ENCODE data around the gene OSBPL5. TPM values are rescaled to one million over a fixed set of nuclear protein-coding genes. Genes with fewer than 3 reads are reported as not detected.

OSBPL5 gene
- total RNA-seq, 1 donor from 2014 or later: 115 TPM

DNA sequence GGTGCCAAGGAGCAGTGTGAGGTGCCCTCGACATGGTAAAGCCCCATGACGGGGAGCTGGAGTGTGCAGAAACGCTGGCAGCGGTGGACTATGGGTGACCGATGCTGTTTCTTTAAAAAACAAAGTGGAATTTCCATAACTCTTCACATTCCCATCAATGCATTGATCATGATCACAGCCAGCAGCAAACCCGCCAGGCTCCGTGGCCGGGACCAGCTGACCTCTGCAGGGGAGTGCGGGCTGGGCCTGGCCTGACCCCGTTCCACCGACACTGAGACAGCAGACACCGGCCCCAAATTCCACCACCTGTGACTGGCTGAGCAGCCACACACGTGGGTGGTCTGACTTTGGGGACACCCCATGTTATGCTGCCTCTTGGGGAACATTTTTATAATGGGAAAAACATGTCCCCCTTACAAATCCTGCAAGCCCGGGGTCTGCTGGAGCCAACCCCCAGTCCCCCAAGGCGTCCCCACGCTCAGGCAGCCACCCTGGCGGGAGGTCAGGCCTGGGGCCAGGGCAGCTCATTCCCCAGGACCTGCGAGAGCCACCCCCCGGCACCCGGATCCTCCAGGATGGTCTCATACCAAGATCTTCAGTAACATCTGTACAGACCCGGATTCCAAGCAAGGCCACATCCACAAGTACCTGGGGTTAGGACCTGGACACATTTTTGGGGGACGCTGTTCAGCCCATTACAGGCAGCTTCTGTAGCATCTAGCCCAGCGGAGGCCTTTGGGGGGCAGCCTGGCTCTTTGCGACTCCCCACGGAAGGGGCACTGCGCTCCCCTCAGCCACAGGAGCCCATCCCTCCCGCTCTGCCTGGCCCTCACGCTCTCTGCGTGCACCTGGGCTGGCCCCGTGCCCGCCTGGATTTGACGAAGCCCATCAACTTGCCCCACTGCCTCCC is 20.6 kb downstream of the OSBPL5 start:
- Mint-ChIP-seq H3K27ac (ENCODE audit: unreplicated experiment) (no peak overlapping the region), H3K36me3 (ENCODE audit: unreplicated experiment) (no peaks in the 10 kb centered on the region), H3K4me1 (ENCODE audit: low read depth, unreplicated experiment) (peaks cover 13% of the 10 kb centered on the region), H3K4me3 (ENCODE audit: unreplicated experiment) (no peak overlapping the region), H3K9me3 (ENCODE audit: unreplicated experiment) (peaks cover 4% of the 10 kb centered on the region), H3K27me3 (ENCODE audit: unreplicated experiment) (peaks cover 3% of the 10 kb centered on the region)
- TF ChIP-seq, protein P1, sequence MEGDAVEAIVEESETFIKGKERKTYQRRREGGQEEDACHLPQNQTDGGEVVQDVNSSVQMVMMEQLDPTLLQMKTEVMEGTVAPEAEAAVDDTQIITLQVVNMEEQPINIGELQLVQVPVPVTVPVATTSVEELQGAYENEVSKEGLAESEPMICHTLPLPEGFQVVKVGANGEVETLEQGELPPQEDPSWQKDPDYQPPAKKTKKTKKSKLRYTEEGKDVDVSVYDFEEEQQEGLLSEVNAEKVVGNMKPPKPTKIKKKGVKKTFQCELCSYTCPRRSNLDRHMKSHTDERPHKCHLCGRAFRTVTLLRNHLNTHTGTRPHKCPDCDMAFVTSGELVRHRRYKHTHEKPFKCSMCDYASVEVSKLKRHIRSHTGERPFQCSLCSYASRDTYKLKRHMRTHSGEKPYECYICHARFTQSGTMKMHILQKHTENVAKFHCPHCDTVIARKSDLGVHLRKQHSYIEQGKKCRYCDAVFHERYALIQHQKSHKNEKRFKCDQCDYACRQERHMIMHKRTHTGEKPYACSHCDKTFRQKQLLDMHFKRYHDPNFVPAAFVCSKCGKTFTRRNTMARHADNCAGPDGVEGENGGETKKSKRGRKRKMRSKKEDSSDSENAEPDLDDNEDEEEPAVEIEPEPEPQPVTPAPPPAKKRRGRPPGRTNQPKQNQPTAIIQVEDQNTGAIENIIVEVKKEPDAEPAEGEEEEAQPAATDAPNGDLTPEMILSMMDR (IDR thresholded peaks at IDR 0.05; ENCODE audit: partially characterized antibody, unreplicated experiment): no peak
- no peak for DNase-seq

DNA sequence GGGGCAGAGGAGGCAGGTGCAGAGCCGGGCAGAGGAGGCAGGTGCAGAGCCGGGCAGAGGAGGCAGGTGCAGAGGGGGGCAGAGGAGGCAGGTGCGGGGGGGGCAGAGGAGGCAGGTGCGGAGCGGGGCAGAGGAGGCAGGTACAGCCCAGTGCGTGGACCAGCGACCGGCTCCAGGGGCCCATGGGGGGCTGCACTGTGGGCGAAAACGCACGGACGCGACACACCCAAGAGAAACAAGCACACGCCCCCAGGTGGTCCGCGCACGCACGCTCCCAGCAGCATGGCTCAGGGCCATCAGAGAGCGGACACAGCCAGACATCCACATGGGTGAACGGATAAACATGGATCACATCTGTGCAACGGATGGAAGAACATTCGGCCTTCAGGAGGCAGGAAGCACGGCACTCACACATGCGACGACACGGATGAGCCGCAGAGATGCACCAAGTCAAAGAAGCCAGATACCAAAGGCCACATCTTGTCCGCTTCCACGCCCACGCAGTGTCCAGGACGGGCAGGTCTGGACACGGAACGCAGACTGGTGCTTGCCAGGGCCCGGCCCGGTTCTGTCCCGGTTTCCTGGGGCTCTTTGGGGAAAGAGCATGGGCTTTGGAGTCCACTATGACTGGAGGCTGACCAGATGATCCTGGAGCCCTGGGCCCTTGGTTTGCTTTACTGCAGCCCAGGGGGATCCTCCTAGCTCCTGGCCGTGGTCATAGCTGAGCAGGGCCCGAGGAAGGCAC is 21.8 kb downstream of the OSBPL5 start:
- Mint-ChIP-seq H3K4me1 (ENCODE audit: low read depth, unreplicated experiment) (peaks cover 12% of the 10 kb centered on the region), H3K27me3 (ENCODE audit: unreplicated experiment) (peaks cover 3% of the 10 kb centered on the region)

DNA sequence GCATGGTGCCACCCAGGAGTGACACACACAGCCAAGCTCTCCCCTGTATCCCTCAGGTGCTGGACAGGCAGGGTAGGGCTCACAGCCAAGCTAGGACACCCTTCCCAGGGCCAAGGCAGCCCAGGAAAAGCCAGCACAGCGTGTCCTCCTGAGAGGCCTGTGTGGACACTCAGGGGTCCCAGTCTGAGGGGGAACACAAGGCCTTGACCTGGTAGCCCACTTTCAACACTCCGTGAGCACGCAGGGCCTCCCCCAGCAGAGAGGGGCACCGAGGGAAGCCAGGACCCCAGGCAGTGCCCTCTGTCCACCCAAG is 24.9 kb downstream of the OSBPL5 start:
- no peaks in the 10 kb centered on the region for H3K36me3 Mint-ChIP-seq (ENCODE audit: unreplicated experiment)
- DNase-seq: no peak
- TF ChIP-seq, protein P1 (IDR thresholded peaks at IDR 0.05; ENCODE audit: partially characterized antibody, unreplicated experiment): no peak
- H3K9me3 Mint-ChIP-seq (ENCODE audit: unreplicated experiment): peaks cover 10% of the 10 kb centered on the region
- no peak overlapping the region for H3K27ac Mint-ChIP-seq (ENCODE audit: unreplicated experiment)
- peaks cover 5% of the 10 kb centered on the region for H3K27me3 Mint-ChIP-seq (ENCODE audit: unreplicated experiment)
- peaks cover 10% of the 10 kb centered on the region for H3K4me1 Mint-ChIP-seq (ENCODE audit: low read depth, unreplicated experiment)
- no peak overlapping the region for H3K4me3 Mint-ChIP-seq (ENCODE audit: unreplicated experiment)

More for the DNA sequence above, 21.8 kb downstream of the OSBPL5 start:
- DNase-seq: no peak
- TF ChIP-seq, protein P1 (IDR thresholded peaks at IDR 0.05; ENCODE audit: partially characterized antibody, unreplicated experiment): no peak
- H3K9me3 Mint-ChIP-seq (ENCODE audit: unreplicated experiment): peaks cover 4% of the 10 kb centered on the region
- H3K4me3 Mint-ChIP-seq (ENCODE audit: unreplicated experiment): peak overlapping the region; percentile 30
- H3K27ac Mint-ChIP-seq (ENCODE audit: unreplicated experiment): no peak overlapping the region
- H3K36me3 Mint-ChIP-seq (ENCODE audit: unreplicated experiment): no peaks in the 10 kb centered on the region

DNA sequence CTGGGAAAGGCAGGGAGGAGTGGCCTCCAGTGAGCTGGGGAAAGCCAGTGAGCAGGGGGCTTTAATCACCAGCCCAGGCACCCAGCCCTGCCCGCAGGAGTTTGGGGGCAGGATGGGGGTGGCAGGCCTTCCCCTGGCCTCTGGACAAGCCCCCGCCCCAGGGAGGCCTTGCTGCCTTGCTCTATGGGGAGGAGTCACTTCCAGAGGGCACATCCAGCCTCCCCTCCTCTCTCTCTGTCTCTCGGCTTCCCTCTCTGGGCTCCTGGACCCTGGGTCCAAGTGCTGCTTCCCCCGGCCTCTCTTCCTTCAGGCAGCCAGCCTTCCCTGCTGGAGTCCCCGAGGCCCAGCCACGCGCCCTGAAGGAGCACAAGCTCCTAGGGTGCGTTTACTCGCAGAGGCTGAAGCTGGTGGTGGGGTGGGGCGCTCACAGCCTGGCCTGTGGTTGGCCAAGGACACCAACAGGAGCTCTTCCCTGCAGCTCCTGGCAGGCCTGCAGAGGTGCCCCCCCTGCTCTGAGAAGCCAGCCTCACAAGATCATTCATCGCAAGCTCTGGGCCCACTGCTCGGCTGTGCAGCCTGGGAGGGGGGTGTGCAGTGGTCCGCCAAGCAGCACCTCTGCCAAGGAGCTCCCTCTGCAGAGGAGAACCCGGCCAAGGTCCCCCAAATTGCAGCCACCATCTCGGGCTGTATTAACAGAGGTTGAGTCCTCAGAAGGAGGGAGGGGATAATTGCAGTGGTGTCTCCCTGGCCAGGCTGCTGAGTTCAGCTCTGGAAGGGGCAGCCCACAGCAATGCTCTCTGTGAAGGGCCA is 25.4 kb downstream of the OSBPL5 start:
- H3K4me1 Mint-ChIP-seq (ENCODE audit: low read depth, unreplicated experiment): peaks cover 10% of the 10 kb centered on the region
- H3K4me3 Mint-ChIP-seq (ENCODE audit: unreplicated experiment): no peak overlapping the region
- peaks cover 5% of the 10 kb centered on the region for H3K27me3 Mint-ChIP-seq (ENCODE audit: unreplicated experiment)
- no peak overlapping the region for H3K27ac Mint-ChIP-seq (ENCODE audit: unreplicated experiment)
- peaks cover 10% of the 10 kb centered on the region for H3K9me3 Mint-ChIP-seq (ENCODE audit: unreplicated experiment)
- TF ChIP-seq, protein P1 (IDR thresholded peaks at IDR 0.05; ENCODE audit: partially characterized antibody, unreplicated experiment): no peak
- DNase-seq: no peak
- no peaks in the 10 kb centered on the region for H3K36me3 Mint-ChIP-seq (ENCODE audit: unreplicated experiment)
